ENCODE data around the gene DNASE1L3. TPM values are rescaled to one million over a fixed set of nuclear protein-coding genes. Genes with fewer than 3 reads are reported as not detected.

Gene DNASE1L3
- total RNA-seq, 1 experiment from 2014 or later = 0.36 TPM

GRCh38 chr3:58191361-58191991, 19.3 kb downstream of the DNASE1L3 start:
- ATAC-seq (no peak), DNase-seq (no peak)
- no peak overlapping the region for H3K4me3 ChIP-seq (ENCODE audit: low read length)
- peaks cover 21% of the 10 kb centered on the region for H3K4me1 ChIP-seq (ENCODE audit: insufficient read depth, low read length)
- no peaks in the 10 kb centered on the region for H3K79me2 ChIP-seq (ENCODE audit: low read length)
- H3K36me3 ChIP-seq (ENCODE audit: low read depth, low read length) = no peaks in the 10 kb centered on the region
- H3K4me2 ChIP-seq (ENCODE audit: low read length) = no peak overlapping the region
- no peak overlapping the region for H3K27ac ChIP-seq (ENCODE audit: low read length)
- H4K20me1 ChIP-seq (ENCODE audit: low read length) = no peaks in the 10 kb centered on the region
- TF ChIP-seq EZH2 (IDR thresholded peaks at IDR 0.05; ENCODE audit: low read length, unreplicated experiment) (no peak), CTCF (conservative IDR thresholded peaks at IDR 0.05; ENCODE audit: low read depth, low read length) (no peak), EZH2phosphoT487 (IDR thresholded peaks at IDR 0.05; ENCODE audit: borderline replicate concordance, low read length) (no peak)
- no peaks in the 10 kb centered on the region for H3K9me3 ChIP-seq (ENCODE audit: low read length)
- intact Hi-C loops (cut with micrococcal nuclease) = no loop called here
- no peak overlapping the region for H3K9ac ChIP-seq (ENCODE audit: low read length)
- no TSS peak for BruUV-seq (replicated peaks)
- H2AFZ ChIP-seq (ENCODE audit: low read length) = no peak overlapping the region
- no peaks in the 10 kb centered on the region for H3F3A ChIP-seq (ENCODE audit: low read length, unreplicated experiment)
- POLR2A ChIA-PET (ENCODE audit: unreplicated experiment) = no interaction called here
- CTCF ChIA-PET = no interaction called here
- no peaks in the 10 kb centered on the region for H3K27me3 ChIP-seq (ENCODE audit: low read length)
- H3K9me2 ChIP-seq (replicated peaks; ENCODE audit: low read length) = no peaks in the 10 kb centered on the region

GRCh38 chr3:58190882-58191281, 19.9 kb downstream of the DNASE1L3 start:
- H4K20me1 ChIP-seq (ENCODE audit: low read length) = no peaks in the 10 kb centered on the region
- H3K4me3 ChIP-seq (ENCODE audit: low read length) = no peak overlapping the region
- H3K9ac ChIP-seq (ENCODE audit: low read length) = no peak overlapping the region
- no peak overlapping the region for H2AFZ ChIP-seq (ENCODE audit: low read length)
- H3K9me2 ChIP-seq (replicated peaks; ENCODE audit: low read length) = no peaks in the 10 kb centered on the region
- no peaks in the 10 kb centered on the region for H3K36me3 ChIP-seq (ENCODE audit: low read depth, low read length)
- intact Hi-C loops (cut with micrococcal nuclease) = no loop called here
- TF ChIP-seq CTCF (conservative IDR thresholded peaks at IDR 0.05; ENCODE audit: low read depth, low read length) = no peak
- TF ChIP-seq EZH2 (IDR thresholded peaks at IDR 0.05; ENCODE audit: low read length, unreplicated experiment) = no peak
- TF ChIP-seq EZH2phosphoT487 (IDR thresholded peaks at IDR 0.05; ENCODE audit: borderline replicate concordance, low read length) = no peak
- DNase-seq (no peak), ATAC-seq (no peak)
- no peaks in the 10 kb centered on the region for H3F3A ChIP-seq (ENCODE audit: low read length, unreplicated experiment)
- no peaks in the 10 kb centered on the region for H3K9me3 ChIP-seq (ENCODE audit: low read length)
- CTCF ChIA-PET = interaction anchor here (4.8 kb wide), 1 partner anchor 115 kb away, joined by 35 read pairs; the partner anchor contains the start of genes HTD2 and RPP14
- POLR2A ChIA-PET (ENCODE audit: unreplicated experiment) = no interaction called here
- H3K27ac ChIP-seq (ENCODE audit: low read length) = no peak overlapping the region
- BruUV-seq (replicated peaks) = no TSS peak
- H3K4me2 ChIP-seq (ENCODE audit: low read length) = no peak overlapping the region
- no peaks in the 10 kb centered on the region for H3K79me2 ChIP-seq (ENCODE audit: low read length)
- peaks cover 21% of the 10 kb centered on the region for H3K4me1 ChIP-seq (ENCODE audit: insufficient read depth, low read length)
- H3K27me3 ChIP-seq (ENCODE audit: low read length) = no peaks in the 10 kb centered on the region

GRCh38 chr3:58190291-58190690, 20.5 kb downstream of the DNASE1L3 start:
- Histone ChIP-seq H3K27ac (ENCODE audit: low read length) (no peak overlapping the region), H3F3A (ENCODE audit: low read length, unreplicated experiment) (no peaks in the 10 kb centered on the region), H3K9ac (ENCODE audit: low read length) (no peak overlapping the region), H3K9me3 (ENCODE audit: low read length) (no peaks in the 10 kb centered on the region), H2AFZ (ENCODE audit: low read length) (no peak overlapping the region), H3K4me2 (ENCODE audit: low read length) (no peak overlapping the region), H3K27me3 (ENCODE audit: low read length) (no peaks in the 10 kb centered on the region), H3K9me2 (replicated peaks; ENCODE audit: low read length) (no peaks in the 10 kb centered on the region), H3K36me3 (ENCODE audit: low read depth, low read length) (no peaks in the 10 kb centered on the region), H4K20me1 (ENCODE audit: low read length) (no peaks in the 10 kb centered on the region), H3K4me1 (ENCODE audit: insufficient read depth, low read length) (peaks cover 21% of the 10 kb centered on the region), H3K79me2 (ENCODE audit: low read length) (no peaks in the 10 kb centered on the region), H3K4me3 (ENCODE audit: low read length) (no peak overlapping the region)
- DNase-seq = no peak
- intact Hi-C loops (cut with micrococcal nuclease) = no loop called here
- no peak for TF ChIP-seq EZH2 (IDR thresholded peaks at IDR 0.05; ENCODE audit: low read length, unreplicated experiment)
- TF ChIP-seq CTCF (conservative IDR thresholded peaks at IDR 0.05; ENCODE audit: low read depth, low read length) = no peak
- no peak for TF ChIP-seq EZH2phosphoT487 (IDR thresholded peaks at IDR 0.05; ENCODE audit: borderline replicate concordance, low read length)
- no peak for ATAC-seq
- BruUV-seq (replicated peaks) = no TSS peak
- CTCF ChIA-PET = interaction anchor here (3.0 to 4.8 kb wide), 2 partner anchors 27 to 116 kb away, joined by 35 to 59 read pairs; partner anchors contain the start of genes HTD2 and RPP14
- POLR2A ChIA-PET (ENCODE audit: unreplicated experiment) = interaction anchor here (0.6 kb wide), 1 partner anchor 8 kb away, joined by 3 read pairs; no protein-coding TSS in a partner anchor

All from PC-3 (cell line).